Lower lobe of right lung (tissue), 2 donors: ENCODE measurements around the gene TGFB1. TPM values are rescaled to one million over a fixed set of nuclear protein-coding genes. Genes with fewer than 3 reads are reported as not detected.

Experiments used
- ATAC-seq, 2 donors: fragments of 200-7000 bp; cut with Tn5 transposase; one replicate each; pipeline ENCODE4 v1.9.1; 2020 to 2022; ENCODE audit warnings: mild to moderate bottlenecking in 2 of 2, moderate library complexity in 2 of 2
- DNase-seq: peaks from one replicate; pipeline ENCODE4 v3.0.0-alpha.2; 2020
- H3K27ac ChIP-seq: fragments of 200-600 bp; one replicate; pipeline ENCODE4 v1.8.0; 2022
- H3K27me3 ChIP-seq: fragments of 200-600 bp; one replicate; pipeline ENCODE4 v1.8.0; 2022; ENCODE audit warnings: low read depth
- H3K36me3 ChIP-seq: fragments of 200-600 bp; one replicate; pipeline ENCODE4 v1.8.0; 2022; ENCODE audit warnings: mild to moderate bottlenecking
- H3K4me1 ChIP-seq: fragments of 200-600 bp; one replicate; pipeline ENCODE4 v1.8.0; 2022
- H3K4me3 ChIP-seq: fragments of 200-600 bp; one replicate; pipeline ENCODE4 v1.8.0; 2022; ENCODE audit warnings: mild to moderate bottlenecking
- H3K9me3 ChIP-seq: fragments of 200-600 bp; one replicate; pipeline ENCODE4 v1.8.0; 2022
- CTCF ChIP-seq: fragments of 200-600 bp; IDR thresholded peaks from one replicate; pipeline ENCODE4 v1.8.0; 2022; ENCODE audit warnings: antibody characterized with exemption, mild to moderate bottlenecking
- intact Hi-C: fragments of 100-400 bp; cut with DNase I; formaldehyde crosslinking; loops from one replicate; pipeline ENCODE4 v1.11.0; 2022
- total RNA-seq: library from RNA; stranded (reverse); fragmentation: NEBNext Ultra II Directional; extraction: Animal tissue kit (Norgen Biotek cat#: 25700); gene quantifications from one replicate; pipeline ENCODE4 v1.2.1, GENCODE V29; 2021
- donor health status: DM: no; HTN: yes; CAD: no; lungs with severe emphysema.

The TGFB1 gene
- total RNA-seq, 1 donor from 2014 or later: 114 TPM

GRCh38 chr19:41367848-41368301 is 14.2 kb upstream of the TGFB1 start:
- H3K4me1 ChIP-seq: peaks cover 33% of the 10 kb centered on the region
- peak overlapping the region; percentile 68 for H3K27ac ChIP-seq
- ATAC-seq (no peak), DNase-seq (no peak)
- no peaks in the 10 kb centered on the region for H3K9me3 ChIP-seq
- H3K4me3 ChIP-seq: no peak overlapping the region
- H3K27me3 ChIP-seq: no peaks in the 10 kb centered on the region
- TF ChIP-seq CTCF: no peak
- intact Hi-C loops: no loop called here
- H3K36me3 ChIP-seq: no peaks in the 10 kb centered on the region

GRCh38 chr19:41366089-41366488 is 12.4 kb upstream of the TGFB1 start:
- peak; percentile 10 for TF ChIP-seq CTCF
- Histone ChIP-seq H3K27ac (no peak overlapping the region), H3K4me3 (no peak overlapping the region), H3K4me1 (peaks cover 40% of the 10 kb centered on the region), H3K9me3 (no peaks in the 10 kb centered on the region), H3K36me3 (no peaks in the 10 kb centered on the region), H3K27me3 (no peaks in the 10 kb centered on the region)
- intact Hi-C loops: no loop called here
- no peak for DNase-seq
- no peak for ATAC-seq

GRCh38 chr19:41364524-41365391 is 11.0 kb upstream of the TGFB1 start:
- TF ChIP-seq CTCF: no peak
- H3K4me1 ChIP-seq: peaks cover 40% of the 10 kb centered on the region
- intact Hi-C loops: no loop called here
- DNase-seq: no peak
- no peaks in the 10 kb centered on the region for H3K36me3 ChIP-seq
- H3K27ac ChIP-seq: peak overlapping the region; percentile 98
- H3K27me3 ChIP-seq: no peaks in the 10 kb centered on the region
- peak overlapping the region; percentile 68 for H3K4me3 ChIP-seq
- ATAC-seq: peak in 1 of 2 donors; percentile 10
- no peaks in the 10 kb centered on the region for H3K9me3 ChIP-seq

GRCh38 chr19:41363753-41364523 is 10.2 kb upstream of the TGFB1 start, which contains the start of gene B9D2:
B9D2 (minus strand) TSS chr19:41364149; CDS start chr19:41363519, 630 bp downstream.
- Histone ChIP-seq H3K4me3 (peak within 1 kb of the TSS; percentile 68), H3K27me3 (no peaks in the 10 kb centered on the region), H3K4me1 (peaks cover 40% of the 10 kb centered on the region), H3K9me3 (no peaks in the 10 kb centered on the region), H3K36me3 (no peaks in the 10 kb centered on the region), H3K27ac (peak within 1 kb of the TSS; percentile 98)
- no peak for TF ChIP-seq CTCF
- DNase-seq (peak; percentile 99), ATAC-seq (peak; percentile 96 to 97)
- intact Hi-C loops: no loop called here

GRCh38 chr19:41363371-41363752 is 9.6 kb upstream of the TGFB1 start:
- peak overlapping the region; percentile 98 for H3K27ac ChIP-seq
- intact Hi-C loops: no loop called here
- no peaks in the 10 kb centered on the region for H3K36me3 ChIP-seq
- peaks cover 40% of the 10 kb centered on the region for H3K4me1 ChIP-seq
- peak overlapping the region; percentile 68 for H3K4me3 ChIP-seq
- DNase-seq (no peak), ATAC-seq (no peak)
- H3K9me3 ChIP-seq: no peaks in the 10 kb centered on the region
- no peaks in the 10 kb centered on the region for H3K27me3 ChIP-seq
- TF ChIP-seq CTCF: no peak
